Activated CD8-positive, alpha-beta memory T cell treated with anti-CD3 and anti-CD28 coated beads for 48 hours (primary cell): ENCODE measurements around the gene TSHZ3.

ENCODE experiments used
- DNase-seq, 3 experiments: peaks; one replicate each; pipeline ENCODE4 v3.0.0-alpha.2; 2020; ENCODE audit warnings: low read depth in 2 of 3, low spot score in 2 of 3

The TSHZ3 gene

DNA sequence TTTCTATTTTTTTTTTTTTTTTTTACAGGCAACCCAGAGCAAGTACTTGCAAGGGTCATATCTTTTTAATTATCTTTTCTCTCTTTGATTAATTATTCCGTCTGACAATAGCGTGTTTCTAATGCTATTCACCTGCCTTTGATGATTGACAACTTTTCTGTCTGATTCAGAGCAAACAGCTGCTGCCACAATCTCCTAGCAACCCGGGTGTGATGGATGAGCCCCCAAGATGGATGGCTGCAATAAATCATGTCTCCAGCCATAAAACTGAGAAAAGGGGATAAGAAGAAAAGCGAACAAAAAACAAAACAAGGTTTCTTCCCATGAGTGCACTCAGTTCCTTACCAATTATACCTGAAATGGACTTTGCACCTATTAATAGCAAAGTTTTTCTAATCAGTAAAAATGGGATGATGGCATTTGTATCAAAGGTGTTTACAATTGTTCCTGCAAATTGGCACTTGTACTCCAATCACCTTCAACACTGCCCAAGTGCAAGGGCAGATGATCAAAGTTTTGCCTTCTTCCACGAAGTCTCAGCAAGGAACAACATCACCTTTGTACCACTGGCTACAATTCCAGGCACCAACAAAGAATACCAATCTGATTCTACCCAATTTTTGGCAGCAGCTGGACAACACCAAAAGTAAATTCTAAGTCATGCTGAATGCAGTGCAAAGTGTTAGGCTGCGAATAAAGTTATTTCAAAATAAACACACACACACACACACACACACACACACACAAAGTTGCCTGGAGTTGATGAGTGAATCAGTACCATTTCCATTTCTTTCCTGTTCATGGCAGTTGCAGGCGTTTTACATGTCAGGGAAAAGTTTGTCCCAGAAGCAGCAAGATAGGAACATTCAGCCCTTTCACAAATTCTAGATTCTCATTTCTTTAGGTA, 12.0 kb downstream of the TSHZ3 start:
- DNase-seq, result no peak

DNA sequence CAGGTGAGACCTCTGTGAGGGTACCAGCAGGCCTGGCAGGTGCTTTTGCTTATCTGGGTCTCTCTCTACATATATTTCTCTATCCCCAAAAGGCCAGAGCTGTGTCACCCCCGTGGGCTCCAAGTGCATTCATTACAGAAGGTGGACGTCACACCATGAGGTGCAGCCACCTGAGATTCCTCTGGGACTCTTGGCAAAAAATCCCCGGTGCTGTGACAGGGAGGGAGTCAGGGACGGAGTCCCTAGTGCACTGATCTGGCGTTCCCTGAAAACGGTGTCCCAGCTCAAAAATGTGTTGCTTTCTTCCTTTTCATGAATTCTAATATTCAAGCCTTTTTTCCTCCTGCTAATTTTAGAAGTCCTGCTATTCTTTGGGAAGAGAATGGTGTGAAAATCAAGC, 13.5 kb downstream of the TSHZ3 start:
- no peak for DNase-seq

DNA sequence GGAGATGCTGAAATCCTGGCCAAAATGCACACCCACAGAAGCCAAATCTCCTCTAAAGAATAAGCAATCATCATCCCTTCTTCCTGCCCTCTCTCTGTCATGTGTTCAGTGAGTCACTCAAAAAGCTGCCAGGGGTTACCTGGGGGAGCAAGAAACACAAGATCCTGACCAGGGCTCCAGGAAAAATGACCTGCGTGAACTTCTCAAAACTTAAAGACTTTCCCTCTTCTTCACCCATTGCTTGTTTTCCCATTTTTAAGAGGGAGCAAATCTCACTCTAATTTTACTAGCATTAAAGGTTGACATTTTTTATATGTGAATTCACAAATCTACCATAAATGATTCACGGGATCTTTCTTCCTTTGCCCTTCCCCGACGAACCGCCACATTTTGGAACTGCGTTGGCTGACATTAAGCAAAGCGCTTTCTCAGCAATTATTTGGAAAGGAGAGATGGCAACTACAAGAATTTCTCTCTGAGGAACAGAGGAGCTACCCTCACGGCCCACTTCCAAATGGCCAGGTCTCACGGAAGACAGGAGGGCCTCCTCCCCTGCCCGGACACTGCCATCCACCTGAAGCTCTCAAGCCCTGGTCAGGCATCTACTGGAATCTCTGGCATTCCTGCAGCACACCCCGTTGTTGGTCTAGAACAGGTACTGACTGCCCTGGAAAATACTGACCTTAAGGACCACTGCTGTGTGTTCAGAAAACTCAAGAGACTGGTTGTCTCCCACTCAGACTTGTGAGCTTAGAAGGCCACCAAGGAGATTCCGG, 14.2 kb downstream of the TSHZ3 start:
- no peak for DNase-seq

DNA sequence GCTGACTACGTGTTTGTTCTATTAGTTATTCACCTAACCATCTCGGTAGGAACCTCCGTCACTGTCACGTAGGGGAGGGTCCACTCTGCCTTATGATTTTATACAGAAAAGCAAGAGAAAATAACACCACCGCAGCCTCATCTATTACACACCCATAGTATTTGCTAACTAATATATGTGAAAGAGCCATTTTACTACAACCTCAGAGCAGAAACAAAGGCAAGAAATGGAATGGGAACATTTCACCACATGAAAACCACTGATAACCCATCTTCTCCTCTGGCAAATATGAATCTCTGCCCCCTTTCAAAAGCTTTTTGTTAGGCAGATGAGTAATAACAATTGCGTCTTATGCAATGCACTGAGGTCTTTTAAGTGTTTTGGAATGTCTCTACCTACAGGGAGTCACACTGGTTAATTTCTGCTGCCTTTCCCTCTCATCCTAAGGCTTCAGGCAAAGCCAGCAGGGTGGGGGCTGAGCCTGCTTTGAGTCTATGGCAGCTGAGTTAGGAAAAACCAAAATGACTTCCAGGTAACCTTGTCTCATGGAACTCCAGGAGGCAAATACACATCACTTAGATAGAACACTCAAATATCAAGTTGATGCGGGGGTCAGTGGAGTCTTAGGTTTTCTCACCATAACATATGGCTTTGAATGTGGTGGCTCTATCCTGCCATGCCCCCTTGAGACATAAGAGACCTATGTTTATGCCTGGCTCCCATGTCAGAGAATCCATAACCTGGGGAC, 15.0 kb downstream of the TSHZ3 start:
- DNase-seq, result no peak

DNA sequence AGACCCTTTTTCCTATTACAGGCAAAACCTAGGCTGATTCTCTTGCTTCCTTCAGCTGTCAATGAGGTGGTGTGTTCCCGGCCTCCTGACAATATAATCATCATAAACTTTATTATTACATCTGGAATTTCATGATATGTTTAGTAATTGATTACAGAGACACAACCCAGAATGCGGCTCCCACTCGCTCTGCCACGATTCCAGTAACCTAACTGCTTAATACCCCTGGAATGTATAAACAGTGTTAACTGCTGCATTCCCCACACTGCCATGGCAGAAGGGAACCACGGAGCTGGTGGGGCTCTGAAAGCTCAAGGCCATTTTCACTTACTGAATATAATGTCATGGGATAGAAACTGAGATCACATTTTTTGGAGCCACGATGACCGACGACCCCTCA, 17.1 kb downstream of the TSHZ3 start:
- no peak for DNase-seq

DNA sequence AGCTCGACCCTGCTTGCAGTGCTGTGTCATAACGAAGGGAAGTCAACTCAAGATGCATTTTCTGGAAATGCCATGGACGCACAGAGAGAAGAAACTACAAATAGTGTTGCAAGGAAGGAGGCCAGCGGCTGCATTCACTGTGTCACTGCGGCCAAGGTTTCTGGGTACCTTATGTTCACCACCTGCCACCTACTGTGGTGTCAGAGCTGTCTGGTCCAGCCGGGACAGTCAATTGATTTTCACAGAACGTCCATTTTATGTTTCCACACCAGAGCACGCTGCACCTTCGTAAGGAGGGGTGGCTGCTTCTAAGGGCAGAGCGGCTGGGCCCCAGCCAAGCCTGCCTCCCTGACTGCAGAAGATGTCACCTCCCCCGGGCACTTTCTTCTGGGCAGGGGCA, 17.7 kb downstream of the TSHZ3 start:
- no peak for DNase-seq

DNA sequence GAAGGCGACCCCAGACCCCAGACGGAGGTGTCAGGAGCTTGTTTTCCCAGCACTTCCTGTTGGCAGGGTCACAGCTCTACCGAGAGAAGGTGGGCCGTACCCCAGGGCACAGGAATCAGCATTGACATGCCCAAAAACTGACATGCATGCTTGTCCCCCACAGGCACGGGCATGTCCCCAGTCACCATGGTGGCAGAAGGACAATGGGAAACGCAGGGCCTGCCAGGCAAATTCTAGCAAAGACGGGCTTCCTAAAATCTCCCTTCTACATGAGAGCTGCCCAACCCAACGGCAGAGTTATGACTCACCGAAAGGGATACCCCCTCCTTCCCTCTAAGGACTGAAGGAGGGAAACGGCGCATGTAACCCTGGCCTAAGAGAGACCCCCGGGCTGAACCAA, 18.5 kb downstream of the TSHZ3 start:
- no peak for DNase-seq

DNA sequence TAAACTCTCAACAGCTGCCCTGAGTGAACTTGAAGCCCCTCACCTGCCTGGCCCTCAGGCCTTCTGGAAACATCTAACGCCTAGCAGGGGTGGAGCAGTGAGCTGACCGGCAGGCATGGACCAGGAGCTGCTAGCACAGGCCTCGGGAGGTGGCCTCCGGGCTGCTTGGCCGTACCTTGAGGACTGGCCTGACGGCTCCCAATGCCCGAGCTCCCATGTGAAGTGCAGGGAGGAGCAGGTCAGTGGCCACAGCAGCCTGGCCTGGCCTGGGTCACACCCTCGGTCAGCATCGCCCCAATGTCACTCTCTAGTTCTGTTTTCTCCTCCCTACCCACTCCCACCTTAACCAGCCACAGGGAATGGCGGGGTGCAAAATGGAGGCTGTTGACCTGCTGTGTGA, 19.0 kb downstream of the TSHZ3 start:
- no peak for DNase-seq

DNA sequence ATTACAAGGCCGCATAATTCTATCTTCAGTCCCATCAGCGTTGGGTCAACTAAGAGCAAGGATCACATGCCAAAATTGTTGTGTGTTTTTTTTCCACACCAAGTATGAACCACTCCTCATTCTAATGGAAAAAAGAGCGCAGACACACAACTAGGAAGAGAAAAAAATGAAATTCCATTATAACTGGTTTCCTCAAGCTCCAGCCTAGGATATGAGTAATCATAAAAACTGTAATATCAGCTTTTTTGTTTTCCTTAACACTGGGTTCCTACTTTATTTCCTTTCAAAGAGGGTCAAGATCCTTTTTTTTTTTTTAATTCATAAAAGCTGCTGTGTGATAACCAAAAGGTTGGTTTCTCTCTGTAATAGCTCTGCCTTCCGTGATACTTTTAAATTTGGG, 19.4 kb downstream of the TSHZ3 start:
- no peak for DNase-seq

DNA sequence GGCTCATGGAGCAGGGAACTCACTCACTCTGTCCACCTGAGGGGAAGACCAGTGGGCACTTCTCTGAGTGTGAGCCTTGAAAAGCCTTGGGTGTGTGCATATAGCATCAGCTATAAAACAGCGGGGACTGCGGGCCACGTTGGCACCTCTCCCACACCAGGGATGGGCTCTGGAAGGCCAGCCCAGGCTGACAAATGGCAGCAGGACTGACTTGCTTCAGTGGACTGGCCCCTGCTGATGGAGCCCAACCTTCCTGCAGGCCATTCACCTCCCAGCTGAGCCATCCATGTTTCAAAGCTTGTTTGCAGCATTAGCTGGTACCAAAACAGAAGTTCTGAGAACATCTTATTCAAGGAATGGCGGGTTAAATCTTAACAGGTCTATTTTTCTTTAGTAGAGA, 21.0 kb downstream of the TSHZ3 start:
- DNase-seq, result no peak

DNA sequence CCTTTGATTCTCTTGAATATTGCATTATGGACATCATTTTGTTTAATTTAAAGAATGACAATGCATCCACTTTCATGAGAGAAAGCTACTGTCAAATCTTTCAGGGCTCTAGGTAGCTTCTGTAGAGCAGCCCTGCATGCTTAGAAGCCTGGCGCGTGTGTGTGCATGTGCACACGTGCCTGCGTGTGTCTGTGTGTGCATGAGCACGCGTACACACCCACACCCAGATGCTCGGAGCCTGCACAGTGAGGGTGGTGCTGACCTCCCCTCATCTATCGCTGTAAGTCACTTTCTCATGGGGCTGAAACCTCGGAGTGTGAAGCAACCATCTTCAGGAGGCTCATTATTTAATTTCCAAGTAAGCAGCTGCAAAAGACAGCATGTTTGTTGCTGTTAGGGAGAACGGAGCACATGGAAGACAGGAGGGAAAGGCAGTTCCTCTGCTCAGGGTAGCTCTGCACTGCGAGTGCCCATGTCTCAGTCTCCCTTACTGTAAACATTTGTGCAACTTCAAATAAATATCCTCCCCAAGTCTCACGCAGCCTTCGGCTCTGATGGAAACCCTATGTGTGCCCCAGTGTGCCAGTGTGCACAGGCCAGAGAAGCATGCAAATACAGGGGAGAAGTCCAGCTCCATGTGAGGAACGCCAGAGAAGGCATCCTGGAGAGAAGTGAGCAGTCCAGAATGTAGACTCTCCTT, 22.8 kb downstream of the TSHZ3 start:
- DNase-seq, result no peak

DNA sequence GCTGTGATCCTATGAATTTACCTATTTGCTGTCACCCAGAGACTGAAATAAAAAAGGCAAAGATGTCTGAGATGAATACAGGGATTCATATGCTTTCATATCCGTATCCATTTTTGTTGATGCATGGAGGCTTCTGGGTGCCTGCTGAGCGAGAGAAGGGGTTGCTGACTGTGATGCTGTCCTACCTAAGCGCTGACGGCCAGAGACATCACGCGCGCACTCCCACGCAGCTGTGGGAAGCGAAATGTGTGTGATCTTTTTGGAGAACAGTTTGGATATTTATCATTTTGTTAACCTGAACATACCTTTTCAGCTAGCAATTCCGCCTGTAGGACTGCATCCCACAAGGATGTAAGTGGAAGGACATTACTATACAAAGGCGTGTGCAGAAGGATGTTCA, 23.9 kb downstream of the TSHZ3 start:
- no peak for DNase-seq

DNA sequence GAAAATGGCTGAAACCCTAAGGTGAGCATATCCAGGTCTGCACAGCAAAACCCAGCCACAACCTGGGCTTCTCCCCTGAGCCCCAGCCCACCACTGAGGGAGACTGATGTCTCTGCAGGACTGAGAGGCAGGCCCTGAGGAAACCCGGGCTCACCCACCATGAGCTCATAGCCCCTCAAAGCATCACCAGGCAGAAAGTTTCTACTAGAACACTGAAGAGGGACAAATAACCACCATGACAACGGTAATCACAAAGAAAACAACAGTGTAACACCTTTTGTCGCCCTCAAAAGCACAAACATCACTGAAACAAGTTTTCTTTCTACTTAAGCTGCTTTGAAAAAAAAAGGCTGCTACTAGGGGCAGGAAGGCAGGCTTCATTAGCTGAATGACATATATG, 29.8 kb downstream of the TSHZ3 start:
- no peak for DNase-seq

DNA sequence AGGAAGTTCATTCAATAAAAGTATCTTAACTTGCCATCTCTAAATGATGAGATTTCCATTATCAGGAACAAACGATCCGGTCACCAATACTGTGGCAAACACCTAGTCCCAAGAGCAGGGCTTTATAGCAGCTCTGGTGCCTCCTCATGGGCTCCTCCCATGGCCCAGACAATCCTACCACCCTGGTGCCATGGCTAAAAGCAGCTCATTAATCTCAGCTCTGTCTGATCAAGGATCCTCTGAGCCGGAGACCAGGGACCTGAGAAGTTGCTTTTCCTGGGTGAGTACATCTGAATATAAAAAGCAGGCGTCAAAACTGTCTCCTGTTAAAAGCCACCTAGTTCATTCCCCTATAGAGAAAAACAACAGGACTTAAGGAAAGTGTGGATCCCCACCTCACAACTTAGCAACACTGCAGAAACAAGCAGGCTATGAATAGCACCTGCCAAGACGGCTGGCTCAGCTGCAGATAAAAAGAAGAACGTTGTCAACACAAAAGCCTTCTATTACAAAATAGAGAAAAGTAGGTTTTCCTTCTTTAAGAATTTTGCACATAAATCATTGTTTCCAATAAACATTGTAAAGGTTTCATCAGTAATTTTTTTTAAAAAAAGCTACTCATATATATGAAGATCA, 30.3 kb downstream of the TSHZ3 start:
- DNase-seq, result no peak

DNA sequence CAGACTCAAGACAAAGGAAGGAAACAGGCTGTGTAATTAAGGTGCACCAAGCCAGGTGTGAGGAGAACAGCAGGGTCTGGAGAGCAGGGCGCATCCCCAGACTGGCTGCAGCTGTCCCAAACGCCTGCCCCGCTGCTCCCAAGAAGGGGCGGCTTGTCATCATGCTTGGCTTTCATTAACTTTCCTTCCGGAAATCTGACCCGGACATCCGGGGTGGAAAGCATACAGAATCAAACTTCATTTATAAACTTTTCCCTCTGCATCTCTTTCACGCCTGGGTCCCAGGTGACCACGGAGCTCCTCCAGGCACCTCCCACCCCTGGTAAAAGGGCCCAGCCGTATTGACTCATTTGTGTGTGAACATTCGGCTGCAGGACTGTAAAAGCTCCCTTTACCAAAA, 31.7 kb downstream of the TSHZ3 start:
- DNase-seq, result no peak

DNA sequence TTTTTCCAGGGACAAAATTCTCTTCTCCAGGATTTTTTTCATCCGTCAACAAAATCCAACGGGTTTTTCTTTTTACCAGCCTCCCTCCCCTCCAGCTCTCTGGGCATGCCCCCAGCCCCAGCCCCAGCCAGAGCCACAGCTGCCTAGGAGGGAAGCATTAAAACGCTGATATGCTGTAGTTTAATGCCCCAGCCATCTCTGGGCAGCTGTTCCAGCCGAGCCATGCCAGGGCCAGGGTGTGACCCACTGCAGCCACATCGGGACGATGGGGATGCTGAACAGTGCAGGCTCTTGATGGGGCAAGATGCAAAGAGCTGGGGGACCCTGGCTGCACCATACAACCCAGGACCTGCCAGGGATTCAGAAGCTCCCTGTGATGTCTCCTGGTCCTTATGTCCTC, 32.1 kb downstream of the TSHZ3 start:
- no peak for DNase-seq

DNA sequence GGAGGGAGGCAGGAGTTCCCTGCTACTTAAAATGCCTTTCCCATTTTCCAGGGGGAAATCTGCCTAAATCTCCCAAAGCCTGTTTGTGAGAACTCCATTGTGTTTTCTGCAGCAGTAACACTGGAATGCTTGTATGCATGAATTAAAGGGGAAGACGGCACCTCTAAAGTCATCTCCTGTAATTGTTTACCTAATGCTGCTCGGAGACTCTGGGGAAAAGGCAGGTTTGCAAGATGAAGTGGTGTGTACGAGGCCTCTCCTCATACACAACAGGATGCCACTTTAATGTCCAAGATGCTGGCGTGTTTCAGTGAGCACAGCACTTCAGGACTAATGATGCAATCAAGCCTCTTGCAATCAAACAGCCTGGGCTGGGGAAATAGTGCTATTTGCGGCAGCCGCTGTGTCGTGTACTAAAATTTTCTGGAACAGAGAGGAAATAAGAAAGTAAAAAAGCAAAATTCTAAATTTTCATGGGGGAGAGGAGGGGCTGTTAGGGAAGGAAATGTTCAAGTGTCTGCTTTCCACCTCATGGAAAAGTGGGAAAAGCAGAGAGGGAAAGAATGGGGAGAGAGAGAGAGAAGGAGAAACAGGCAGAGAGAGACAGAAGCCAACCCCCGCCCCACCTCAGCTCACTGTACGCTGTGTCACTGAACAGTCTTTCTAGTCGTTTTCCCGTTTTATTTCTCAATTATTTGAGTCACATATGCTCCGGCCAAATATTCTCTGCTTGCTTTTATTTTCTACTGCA, 32.9 kb downstream of the TSHZ3 start:
- DNase-seq, result no peak

DNA sequence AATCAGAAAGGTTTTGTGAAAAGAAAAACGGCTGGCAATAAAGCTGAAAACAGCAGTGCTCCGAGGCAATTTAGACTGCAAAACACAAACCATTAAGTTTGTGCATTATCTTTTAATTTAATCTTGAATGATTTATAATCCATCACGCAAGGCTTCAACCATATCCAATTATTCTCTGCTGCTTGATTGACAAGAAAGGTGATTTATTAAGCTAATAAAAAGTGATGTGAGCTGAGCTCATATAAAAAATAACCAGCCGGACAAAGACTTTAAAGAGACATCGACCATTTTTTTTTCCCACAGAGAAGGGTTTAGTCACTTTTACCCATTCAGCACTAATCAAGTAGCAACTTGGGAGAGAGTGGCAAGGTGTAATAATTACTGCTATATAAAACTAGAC, 33.6 kb downstream of the TSHZ3 start:
- no peak for DNase-seq

DNA sequence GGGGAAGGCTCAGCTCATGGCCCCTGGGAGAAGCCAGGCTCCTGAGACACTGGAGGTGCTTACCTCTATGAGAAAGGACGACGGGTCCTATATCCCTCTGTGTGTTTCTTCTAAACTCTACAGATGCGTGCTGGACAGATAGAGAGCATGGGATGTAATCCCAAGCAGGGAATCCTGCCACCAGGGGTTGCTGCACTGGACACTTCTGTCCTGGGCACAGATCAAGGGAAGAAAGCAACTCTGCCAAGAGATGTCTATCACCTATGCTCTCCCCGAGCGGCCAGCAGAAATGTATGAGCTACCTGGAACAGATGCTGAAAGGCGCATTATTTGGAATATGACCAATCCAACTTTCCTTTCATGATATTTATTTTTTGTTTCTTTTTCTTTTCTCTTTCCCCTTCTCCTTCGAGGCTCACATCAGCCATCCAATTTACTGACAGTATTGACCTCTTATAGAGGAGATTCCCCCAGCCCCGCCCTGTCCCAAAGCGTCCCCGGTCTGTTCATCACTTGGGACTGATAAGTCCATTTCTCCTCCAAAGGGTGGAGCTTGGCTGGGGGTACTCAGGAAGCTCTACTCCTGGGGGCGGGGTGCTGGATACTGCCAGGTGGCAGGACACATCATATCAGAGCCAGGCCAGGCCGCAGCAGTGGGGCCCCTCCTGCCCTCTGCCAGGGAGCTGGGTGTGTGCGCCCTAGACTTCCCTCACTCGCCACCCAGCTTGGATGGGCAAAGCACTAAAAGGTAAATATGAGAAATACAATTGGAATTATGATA, 34.2 kb downstream of the TSHZ3 start:
- no peak for DNase-seq
